Cardiac septum (tissue), 1 donor: Measurements from ENCODE around the gene TRIM5. TPM values are rescaled to one million over a fixed set of nuclear protein-coding genes. Genes with fewer than 3 reads are reported as not detected.

Source experiments
- DNase-seq: peaks from one replicate; pipeline ENCODE4 v3.0.0-alpha.2; 2020; ENCODE audit warnings: low spot score
- intact Hi-C: fragments of 100-400 bp; cut with DNase I; formaldehyde crosslinking; loops from one replicate; pipeline ENCODE4 v1.14.0; 2022
- total RNA-seq: library from RNA; stranded (reverse); fragmentation: NEBNext Ultra II Directional; extraction: Animal tissue kit (Norgen Biotek cat#: 25700); gene quantifications from one replicate; pipeline ENCODE4 v1.2.1, GENCODE V29; 2021
- donor health status: DM: no; HTN: no; CAD: no.

TRIM5 gene
- total RNA-seq, 1 donor from 2014 or later: 6.4 TPM

DNA sequence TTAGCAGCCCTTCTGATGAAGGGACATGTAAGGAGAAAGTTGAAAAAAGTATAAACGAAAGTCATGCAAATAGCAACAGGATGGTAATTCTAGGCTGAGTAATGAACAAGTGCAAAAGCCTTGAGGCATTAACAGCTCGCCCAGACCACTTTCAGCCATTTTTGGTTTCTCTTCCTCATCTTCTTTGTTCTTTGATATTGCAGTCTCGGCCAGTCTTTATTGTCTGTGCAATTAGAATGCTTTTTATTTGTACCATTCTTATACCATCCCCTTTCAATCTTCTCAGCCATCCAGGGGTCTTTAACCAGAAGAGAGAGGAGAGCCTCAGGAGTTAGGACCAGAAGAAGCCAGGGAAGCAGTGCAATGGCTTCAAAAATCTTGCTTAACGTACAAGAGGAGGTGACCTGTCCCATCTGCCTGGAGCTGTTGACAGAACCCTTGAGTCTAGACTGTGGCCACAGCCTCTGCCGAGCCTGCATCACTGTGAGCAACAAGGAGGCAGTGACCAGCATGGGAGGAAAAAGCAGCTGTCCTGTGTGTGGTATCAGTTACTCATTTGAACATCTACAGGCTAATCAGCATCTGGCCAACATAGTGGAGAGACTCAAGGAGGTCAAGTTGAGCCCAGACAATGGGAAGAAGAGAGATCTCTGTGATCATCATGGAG lies 52.8 kb downstream of the TRIM5 start:
- intact Hi-C loops: no loop called here
- no peak for DNase-seq

DNA sequence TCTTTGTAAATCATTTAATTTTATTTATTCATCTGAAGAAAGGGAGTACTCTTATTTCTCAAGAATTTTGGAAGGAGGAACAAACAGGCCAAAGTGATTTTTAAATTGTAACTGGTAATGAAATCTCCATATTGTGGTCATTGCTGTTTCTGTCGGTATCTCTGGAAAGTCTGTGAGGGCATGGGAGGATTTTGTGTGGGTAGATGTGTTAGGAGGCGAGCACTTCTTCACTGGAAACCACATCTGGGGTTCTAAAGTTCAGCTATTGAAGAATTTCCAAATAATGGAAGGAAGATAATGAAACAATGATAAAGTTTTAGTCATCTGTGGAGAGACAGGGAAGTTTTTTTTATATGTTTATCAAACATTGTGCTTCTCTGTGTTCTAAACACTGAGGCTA lies 53.5 kb downstream of the TRIM5 start:
- no peak for DNase-seq
- intact Hi-C loops: no loop called here

GRCh38 chr11:5626196-5626595 lies 58.7 kb downstream of the TRIM5 start:
- intact Hi-C loops: loop anchor here (10.0 kb wide), 1 partner anchor 59 kb away; the partner anchor contains the start of genes TRIM22 and TRIM5

GRCh38 chr11:5625281-5625680 lies 59.6 kb downstream of the TRIM5 start:
- intact Hi-C loops: loop anchor here (10.0 kb wide), 1 partner anchor 60 kb away; the partner anchor contains the start of genes TRIM22 and TRIM5
- no peak for DNase-seq

More at GRCh38 chr11:5626196-5626595, 58.7 kb downstream of the TRIM5 start:
- DNase-seq: no peak

DNA sequence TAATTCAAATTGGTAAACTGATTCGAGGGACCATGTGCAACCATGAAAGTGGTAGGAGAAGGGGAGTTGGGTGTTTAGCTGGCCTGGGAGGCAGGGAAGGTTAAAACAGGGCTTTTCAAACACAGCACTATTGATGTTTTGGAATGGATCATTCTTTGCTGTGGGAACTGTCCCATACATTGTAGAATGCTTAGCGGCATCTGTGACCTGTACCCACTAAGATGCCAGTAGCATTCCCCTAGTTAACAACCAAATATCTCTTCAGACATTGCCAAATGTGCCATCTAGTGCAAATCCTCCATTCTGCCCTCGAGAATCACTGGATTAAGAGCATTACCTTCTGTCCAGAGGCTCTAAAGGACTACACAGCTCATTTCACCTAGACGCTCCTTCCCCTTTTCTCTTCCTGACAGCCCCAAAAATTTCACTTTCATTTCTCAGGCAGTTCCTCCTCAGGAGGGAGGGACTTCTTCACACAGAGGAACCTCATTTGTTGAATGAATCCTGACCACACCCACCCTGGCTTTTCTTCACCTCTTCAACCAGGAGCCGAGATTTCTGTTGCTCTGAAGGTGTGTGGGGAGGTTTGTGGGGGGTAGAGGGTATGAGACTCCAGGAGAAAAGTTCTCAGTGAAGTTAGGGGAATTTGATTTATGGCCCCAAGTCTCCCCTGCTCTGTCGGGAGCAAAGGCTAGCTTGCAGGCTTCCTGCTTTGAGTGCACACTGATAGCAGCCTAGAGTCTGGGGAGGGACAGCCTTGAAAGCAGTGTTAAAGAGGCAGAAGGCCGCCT lies 60.2 kb downstream of the TRIM5 start, which contains the start of gene TRIM34:
TRIM34 (plus strand) TSS at position 513 of the 791 bp plus-strand sequence. CDS start 7,331 bp downstream, outside the sequence.
- DNase-seq: no peak
- intact Hi-C loops: loop anchor here (10.0 kb wide), 1 partner anchor 60 kb away; the partner anchor contains the start of genes TRIM22 and TRIM5

GRCh38 chr11:5622802-5623201 lies 62.1 kb downstream of the TRIM5 start:
- DNase-seq: no peak
- intact Hi-C loops: loop anchor here (10.0 kb wide), 1 partner anchor 62 kb away; the partner anchor contains the start of genes TRIM22 and TRIM5

GRCh38 chr11:5621580-5621979 lies 63.3 kb downstream of the TRIM5 start:
- intact Hi-C loops: loop anchor here (10.0 kb wide), 1 partner anchor 63 kb away; the partner anchor contains the start of genes TRIM22 and TRIM5

DNA sequence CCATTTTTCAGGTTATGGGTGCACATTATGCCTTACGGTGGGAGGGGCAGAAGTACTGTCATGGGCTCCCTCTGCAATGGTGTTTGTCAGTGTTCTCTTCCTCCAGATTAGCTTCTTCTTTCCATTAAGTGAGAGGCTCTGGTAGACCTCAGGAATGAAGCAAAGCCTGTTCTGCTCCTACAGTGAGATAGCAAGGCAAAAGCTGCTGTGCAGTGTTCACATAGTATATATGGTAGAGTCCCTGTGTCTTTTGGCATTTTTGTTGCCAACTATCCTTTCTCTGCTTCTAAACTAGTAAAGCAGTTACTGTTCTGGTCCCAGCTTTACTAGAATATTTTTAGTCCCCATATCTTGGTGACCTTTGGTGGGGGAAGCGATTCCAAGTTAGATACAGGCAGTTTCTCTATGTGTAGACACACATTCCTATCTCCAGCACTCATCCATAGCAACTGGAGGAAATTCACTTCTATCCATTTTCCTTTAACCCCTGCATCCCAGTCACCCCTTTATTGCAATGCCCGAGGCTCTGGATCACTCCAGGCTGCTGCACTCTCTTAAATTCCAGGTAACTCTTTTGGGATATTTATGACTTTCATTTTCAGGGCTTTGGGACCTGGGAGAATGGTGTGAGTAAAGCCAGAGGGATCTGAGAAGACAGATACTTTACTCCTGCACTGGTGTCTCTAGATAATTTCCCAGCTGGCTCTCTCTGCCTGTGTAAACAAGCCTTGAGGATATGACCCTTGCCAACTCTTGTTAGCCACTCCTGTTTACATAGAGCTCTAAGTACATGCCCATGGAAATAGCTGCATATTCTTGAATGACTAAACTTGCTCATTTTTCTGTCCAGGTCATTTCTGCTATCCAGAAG lies 64.0 kb downstream of the TRIM5 start:
- DNase-seq: no peak
- intact Hi-C loops: loop anchor here (10.0 kb wide), 1 partner anchor 64 kb away; the partner anchor contains the start of genes TRIM22 and TRIM5

More at GRCh38 chr11:5621580-5621979, 63.3 kb downstream of the TRIM5 start:
- no peak for DNase-seq

- DNase-seq: no peak
- intact Hi-C loops: no loop called here
Observed at GRCh38 chr11:5618807-5619206, 66.1 kb downstream of the TRIM5 start.

Other genes with a start within 250 kb of the TRIM5 start
- gene OR51I1, start 243.6 kb downstream of the TRIM5 start, total RNA-seq: not detected
- gene OR51I2, start 235.8 kb downstream of the TRIM5 start, total RNA-seq: not detected
- gene OR52D1, start 196.4 kb downstream of the TRIM5 start, total RNA-seq: not detected
- gene UBQLN3, start 175.1 kb downstream of the TRIM5 start, total RNA-seq: not detected
- 0.11 TPM for gene UBQLNL, start 168.4 kb downstream of the TRIM5 start, total RNA-seq
- not detected for gene OR52H1, start 136.5 kb downstream of the TRIM5 start, total RNA-seq
- gene OR52B6, start 104.2 kb downstream of the TRIM5 start, total RNA-seq: not detected
- 0.46 TPM for gene TRIM6, start 88.4 kb downstream of the TRIM5 start, total RNA-seq
- gene TRIM34, start 60.1 kb downstream of the TRIM5 start, total RNA-seq: 2.3 TPM
- 16.1 TPM for gene TRIM22, start 4.7 kb upstream of the TRIM5 start, total RNA-seq
- gene OR56B1, start 51.4 kb upstream of the TRIM5 start, total RNA-seq: not detected
- not detected for gene OR52N4, start 69.2 kb upstream of the TRIM5 start, total RNA-seq
- gene OR52N5, start 98.3 kb upstream of the TRIM5 start, total RNA-seq: not detected
- not detected for gene OR52N1, start 106.2 kb upstream of the TRIM5 start, total RNA-seq
- gene OR52N2, start 123.8 kb upstream of the TRIM5 start, total RNA-seq: not detected
- gene OR52E6, start 156.8 kb upstream of the TRIM5 start, total RNA-seq: not detected
- gene OR52E8, start 172.6 kb upstream of the TRIM5 start, total RNA-seq: not detected
- gene OR52E4, start 195.6 kb upstream of the TRIM5 start, total RNA-seq: not detected
- gene OR52E5, start 208.1 kb upstream of the TRIM5 start, total RNA-seq: not detected